HG03045 (cell line): ENCODE results near the gene MICALL2.

Experiments used
- ATAC-seq: cut with Tn5 transposase; IDR thresholded peaks from one replicate; pipeline ENCODE4 v1.9.1; 2021; ENCODE audit warnings: mild to moderate bottlenecking, moderate library complexity; ENCODE audit not compliant: unreplicated experiment

The MICALL2 gene

DNA sequence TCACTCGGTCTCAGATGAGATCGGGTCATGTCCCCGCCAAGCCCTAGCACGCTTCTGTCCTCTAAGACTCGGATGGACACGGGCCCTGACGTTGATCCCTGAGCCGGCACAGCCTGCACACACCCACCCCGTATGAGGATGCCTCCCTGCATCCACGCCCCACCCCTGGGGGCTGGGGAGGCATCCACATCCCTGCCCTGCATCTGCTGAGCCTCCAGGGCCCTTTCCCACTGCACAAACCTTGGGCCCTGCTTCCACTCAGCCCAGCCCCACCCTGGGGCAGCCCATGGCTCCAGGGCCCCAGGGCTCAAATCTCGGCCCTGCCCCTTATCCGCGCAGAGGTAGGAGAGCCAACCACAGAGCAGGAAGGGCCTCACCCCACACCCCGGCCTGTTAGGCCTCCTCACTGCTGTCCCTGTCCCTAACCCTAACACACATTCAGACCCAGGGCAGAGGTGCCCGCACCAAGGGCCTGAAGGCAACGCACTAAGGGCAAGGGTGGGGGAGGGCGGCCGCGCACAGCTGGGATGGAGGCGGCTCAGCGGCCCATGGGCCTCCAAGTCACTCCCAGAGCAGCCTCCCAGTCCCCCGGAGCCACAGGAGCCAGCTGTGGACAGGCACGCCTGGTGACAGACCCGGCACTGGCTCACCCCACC, 9.5 kb upstream of the MICALL2 start:
- ATAC-seq: no peak

DNA sequence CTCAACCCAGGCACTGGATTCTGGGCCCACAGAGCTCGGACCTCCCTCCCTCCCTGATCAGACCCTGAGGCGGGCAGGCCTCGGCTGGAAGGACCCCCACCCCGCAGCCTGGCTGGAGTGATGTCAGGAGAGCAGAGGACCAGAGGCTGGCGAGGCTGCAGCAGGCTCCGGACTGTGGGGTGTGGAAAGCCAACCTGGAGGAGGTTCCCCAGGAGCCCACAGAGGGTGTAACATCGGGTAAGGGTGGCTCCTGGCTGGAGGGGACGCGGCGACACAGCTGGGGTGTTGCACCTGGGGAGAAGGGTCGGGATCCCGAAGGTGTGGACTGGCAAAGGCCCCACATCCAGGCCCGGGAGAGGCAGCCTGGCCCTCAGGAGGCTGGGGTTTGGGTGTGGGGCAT, 8.9 kb upstream of the MICALL2 start:
- ATAC-seq: no peak

DNA sequence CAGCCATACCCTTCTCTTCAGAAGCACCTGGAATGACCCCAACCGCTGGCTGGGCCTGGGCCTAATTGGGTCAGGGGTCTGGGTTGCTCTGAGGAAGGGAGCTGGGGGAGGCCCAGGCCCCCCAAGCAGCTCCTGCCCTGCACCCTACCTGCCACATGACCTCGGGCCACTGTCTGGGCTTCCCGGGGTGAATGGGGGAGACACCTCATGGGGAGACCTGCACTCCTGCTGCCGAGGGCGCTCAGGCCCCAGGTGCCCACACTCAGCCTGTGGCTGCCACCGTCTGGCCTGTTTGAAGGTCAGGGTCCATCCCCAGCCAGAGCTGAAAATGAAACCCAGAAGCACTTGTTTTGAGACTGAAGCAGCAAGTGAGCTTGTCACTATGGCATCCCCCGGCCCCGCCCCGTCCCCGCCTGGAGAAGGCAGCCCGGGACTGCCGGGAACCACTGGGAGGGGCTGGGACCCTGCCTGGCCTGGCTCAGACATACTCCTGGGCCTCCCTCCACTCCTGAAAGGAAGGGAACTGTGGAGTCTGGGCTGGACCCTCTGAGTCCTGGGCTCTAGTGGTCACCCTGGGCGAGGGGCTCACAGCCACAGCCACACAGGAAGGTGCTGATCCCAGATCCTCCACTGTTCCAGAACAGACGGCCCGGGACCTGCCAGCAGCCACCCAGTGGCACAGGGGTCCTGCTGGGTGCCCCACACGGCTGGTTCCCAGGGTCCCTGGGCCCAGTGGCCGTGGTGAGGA, 7.4 kb upstream of the MICALL2 start:
- ATAC-seq: no peak

DNA sequence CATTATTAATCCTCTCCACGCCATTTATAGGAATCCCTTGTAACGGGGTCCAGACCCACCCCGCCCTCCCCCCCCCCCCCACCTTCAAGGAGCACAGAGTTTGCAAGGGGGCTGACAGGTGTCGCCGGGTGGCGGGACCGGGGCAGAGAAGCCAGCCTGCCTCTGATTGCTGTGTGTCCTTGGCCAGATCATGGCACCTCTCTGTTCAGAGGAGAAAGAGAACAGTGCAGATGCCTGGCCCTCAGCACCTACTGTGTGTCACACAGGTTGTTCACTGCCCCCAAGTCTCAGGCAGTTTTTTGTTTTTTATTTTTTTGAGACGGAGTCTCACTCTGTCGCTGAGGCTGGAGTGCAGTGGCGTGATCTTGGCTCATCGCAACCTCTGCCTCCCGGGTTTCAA, 5.4 kb upstream of the MICALL2 start:
- no peak for ATAC-seq

DNA sequence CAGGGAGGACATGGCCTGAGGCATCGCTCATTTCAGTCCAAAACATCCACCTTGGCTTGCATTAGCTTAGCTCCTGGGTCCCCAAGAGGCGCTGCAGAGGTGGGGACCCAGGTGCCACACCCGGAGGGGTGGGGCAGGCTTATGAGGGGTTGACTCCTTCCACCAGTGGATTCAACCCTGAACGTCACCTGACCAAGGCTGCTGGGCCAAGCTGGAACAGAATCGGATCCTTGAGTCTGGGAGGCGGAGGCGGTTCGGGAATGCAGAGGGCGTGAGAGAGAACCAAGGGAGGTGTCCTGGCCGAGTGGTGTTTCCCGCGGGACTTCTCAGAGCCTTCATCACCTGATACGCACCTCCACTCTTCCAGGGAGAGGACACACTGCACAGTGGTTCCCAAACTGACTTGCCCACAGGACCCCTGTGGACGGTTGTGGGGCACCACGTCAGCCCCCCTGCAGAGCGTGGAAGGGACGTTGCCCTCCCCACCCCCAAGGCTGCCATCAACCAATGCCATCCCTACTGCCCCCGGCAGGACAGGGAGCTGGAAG, 4.5 kb upstream of the MICALL2 start:
- no peak for ATAC-seq

DNA sequence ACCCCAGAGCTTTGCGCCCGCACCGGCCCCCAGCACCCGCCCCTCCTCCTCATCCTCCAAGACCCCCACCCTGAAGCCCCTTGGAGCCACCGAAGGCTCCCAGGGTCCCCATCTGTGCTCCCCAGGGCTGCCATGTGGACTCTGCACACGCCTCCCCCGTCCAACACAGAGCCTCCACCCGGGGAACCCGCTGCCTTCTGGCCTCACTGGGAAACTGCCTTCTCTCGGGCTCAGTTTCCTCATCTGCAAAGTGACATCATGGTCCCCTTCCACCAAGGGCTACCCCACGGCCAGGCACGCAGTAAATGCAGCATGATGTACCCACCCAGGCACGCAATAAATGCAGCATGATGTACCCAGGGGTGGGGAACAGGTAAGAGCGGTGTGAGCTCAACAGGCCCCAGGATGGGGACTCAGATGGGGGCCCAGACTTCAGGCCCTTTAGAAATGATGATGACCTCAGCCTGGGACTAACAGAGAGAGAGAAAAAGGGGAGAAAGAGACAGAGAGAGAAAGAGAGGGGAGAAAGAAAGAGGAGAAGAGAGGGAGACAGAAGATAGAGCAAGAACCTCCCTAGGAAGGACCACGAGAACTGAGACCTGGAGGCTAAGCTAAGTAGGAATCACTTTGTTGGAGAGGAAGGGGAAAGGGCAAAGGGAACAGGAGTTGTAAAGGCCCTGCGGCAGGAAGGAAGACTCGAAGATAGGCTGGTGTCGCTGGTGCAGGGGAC, 2.5 kb upstream of the MICALL2 start:
- ATAC-seq: no peak

DNA sequence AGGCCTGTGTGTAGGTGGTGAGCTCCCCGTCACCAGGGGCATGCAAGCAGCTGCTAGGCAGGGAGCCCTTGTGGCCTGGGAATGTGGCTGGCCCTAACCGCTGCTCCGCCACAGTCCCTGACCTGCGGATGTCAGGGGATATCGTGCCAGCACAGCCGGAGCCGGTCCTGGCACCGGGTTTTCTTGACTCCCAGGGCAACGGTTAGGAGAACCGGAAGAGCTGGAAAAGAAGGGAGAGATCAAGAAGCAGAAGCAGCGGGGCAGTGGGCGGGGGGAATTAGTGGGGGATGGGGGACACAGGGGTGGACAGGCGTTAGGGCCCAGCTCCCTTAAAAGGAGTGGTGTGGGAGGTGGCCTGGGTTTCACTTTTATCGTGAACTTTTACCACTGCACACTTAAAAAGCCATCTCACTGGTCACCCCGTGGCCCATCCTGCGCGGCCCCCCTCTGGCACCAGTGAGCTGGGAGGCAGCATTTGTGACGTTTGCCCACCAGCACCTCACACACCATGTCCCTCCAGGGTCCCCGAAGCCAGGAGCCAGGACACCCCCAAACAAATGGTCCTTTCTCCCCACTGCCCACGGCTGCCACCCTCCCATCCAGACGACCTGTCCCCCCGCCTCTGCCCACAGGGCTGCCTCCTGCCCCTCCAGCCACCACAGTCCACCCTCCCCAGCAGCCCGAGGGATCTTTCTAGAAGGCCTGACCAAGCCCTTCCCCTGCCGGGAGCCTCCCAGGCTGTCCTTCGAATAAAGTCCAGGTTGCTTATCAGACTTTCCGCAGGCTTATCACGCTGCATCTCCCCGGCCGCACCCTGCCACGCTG, 1.8 kb upstream of the MICALL2 start:
- no peak for ATAC-seq

DNA sequence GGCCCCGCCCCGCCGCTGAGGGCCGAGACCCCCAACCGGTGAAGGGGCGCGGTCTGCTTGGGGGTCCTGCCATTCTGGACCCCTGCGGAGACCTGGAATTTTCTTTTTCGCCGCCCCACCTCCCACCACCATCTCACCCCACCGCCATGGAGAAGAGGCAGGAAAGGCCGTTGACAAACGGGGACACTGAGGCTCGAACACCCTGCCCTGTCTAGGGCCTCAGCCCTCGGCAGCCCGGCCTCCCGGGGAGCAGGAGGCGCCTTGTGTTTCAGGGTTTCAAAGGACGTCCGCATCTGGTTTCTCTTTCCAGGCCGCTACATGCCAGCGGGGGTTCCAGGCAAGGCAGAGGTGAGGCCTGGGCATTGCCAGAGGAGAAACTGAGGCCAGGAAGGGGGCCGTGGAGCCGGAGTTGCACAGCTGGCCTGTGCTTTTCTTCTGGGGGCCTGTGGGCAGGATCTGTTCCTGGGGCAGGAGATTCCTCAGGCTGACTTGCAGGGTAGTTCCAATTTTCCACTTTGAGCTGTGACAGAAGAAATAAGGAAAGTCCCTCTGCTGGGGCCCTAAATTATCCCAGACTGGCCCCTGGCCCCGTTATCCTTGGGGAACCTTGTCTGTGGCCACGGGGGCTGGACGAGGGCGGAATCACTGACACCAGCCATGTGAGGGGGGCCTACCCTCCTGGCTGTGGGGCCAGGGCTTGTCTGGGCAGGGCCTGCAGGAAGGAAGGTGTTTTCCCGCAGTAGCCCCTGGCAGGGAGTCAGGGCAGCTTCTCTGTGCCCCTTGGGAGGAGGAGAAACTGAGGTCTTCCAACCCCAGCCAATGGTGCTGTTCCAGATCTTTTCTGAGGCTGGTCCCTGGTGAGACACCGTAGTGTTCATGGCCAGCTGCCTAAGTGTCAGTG, 900 bp upstream of the MICALL2 start:
- ATAC-seq: no peak

DNA sequence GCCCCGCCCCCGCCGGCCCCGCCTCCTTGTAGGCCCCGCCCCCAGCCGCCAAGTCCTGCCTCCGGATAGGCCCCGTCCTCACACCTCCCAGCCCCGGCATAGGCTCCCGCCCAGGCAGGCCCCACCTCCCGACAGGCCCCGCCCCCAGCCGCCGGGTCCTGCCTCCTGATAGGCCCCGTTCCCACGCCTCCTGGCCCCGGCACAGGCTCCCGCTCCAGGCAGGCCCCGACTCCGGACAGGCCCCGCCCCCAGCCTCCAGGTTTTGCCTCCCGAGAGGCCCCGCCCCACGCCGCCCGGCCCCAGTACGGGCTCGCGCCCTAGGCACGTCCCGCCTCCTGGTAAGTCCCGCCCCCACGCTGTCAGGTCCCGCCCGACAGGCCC, 232 bp upstream of the MICALL2 start:
- ATAC-seq: peak; percentile 93

DNA sequence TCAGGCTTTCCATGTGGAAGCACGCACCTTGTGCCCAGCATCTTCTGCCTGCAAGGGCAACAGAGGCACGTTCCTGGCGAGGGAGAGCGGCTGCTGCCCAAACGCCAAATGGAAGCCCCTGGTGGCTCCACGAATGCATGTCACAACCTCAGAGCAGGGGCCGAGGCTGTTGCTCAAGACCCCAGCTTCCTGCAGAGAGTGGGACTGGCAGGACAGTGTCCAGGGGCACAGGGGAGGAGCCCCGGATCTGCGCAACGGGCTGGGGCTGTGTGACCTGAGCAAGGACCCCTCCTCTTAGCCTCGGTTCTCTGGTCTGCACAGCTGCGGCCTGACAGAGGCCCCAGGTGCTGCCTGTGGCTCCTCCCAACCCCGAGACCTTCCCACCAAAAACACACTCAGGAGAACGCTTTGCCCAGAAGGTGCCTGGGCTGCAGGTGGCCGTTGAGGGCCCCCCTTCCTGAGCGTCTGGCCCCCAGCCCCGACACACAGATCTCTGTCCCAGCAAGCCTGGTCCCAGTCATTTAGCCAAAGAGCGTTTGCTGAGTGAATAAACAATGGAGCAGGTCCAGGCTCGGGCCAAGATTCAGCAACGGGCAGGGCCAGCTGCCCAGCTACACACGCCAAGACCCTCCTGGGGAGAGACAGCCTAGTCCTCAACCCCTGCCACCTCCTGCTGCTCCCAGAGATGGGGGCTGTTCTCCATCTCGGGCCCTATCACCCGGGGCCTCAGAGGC, 1.2 kb downstream of the MICALL2 start:
- no peak for ATAC-seq

DNA sequence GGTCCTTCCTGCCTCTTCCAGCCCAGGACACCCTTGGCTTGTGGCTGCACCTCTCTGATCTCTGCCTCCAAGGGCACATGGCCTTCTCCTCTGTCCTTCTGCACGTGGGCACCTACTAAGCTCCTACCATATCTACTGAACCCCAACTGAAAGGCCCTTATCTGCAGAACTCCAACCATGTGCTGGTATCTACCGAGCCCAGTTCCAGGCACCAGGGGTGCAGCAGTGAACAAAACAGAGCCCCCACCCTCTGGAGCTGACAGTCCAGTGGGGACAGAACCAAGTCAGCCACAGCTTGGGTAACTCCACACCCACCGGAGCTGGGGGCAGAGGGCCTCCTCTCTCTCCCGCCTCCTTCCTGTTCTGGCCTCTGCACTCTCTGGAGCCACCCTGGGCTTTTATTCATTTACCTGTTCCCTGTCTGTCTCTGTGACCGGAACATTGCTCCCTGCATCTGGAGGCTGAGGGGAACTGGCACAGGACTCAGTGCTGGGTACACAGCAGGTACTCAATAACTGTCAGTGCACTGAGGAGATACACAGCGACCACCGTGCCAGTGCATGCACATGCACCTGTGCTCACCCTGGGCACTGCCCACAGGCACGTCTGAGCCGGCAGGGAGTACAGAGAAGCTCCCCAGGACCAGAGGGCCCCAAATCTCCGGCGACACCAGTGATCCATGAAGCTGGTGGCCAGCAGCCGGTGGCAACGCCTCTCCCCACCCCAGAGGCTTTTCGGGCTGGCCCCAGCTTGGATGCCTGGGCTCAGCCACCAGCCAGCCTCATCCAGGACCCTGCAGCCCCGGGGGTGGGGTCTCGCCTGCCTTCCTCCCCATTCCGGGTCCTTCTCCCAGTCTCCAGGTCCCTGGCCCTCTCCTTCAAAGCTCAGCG, 2.0 kb downstream of the MICALL2 start:
- no peak for ATAC-seq

DNA sequence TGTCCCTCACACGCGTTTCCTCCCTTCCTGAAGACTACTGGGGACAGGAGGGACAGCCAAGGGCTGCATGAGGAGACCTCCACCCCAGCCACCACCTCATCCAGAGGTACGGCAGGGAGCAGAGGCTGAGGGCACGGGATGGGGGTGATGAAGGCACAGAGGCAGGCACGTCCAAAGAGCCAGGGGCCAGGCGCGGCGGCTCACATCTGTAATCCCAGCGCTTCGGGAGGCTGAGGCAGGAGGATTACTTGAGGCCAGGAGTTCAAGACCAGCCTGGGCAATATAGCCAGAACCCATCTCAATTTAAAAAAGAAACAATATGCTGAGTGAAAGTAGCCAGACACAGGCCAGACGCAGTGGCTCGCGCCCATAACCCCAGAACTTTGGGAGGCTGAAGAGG, 3.3 kb downstream of the MICALL2 start:
- ATAC-seq: no peak

DNA sequence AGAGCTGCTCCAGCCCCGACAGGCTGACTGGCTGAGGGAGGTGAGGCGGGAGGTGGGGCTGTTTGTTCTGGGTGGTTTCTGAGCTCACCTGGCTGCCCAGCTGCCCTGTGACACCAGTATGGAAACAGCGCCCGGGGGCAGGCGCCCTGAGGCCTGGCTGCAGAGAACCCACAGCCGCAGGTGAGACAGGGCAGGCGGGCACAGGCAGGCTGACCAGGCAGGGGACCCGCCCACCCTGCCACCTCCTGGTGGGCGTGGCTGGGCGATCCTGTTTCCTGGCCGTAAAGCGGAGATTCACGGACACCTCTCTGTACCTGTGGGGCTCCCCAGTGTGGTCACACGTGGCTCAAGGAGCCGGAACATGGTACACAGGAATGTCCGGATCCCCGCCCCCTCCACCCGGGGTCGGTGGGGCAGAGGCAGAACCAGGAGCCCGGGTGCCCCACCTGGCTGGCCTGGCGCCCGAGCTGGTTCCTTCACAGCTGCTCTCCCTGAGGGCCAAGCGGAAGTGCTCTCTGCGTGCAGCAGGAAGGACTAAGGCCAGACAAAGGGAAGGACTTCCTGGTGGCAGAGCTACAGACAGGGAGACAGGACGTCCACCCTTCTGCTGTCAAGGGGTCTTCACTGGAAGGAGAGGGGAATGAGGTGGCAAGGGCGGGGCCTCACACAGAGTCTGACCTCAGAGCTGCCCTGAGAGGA, 3.9 kb downstream of the MICALL2 start:
- ATAC-seq: no peak

DNA sequence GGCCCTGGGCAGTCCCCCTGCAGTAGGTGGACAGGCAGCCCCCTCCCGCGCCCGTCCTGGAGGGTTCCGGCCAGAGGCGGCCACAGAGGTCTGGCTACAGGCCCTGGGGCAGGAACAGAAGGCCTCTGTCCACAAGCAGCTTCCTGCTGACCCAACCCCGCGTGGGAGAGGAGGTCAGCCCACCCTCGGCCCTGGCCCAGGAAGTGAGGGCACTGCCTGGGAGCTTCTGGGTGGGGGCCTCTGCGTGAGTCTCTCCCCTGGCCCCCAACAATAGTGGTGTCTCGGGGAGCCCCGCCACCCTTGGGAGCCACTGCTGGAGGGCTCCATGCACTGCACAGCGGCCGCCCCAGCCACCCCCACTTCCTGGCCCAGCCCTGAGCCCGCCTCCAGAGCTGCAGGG, 4.7 kb downstream of the MICALL2 start:
- no peak for ATAC-seq

DNA sequence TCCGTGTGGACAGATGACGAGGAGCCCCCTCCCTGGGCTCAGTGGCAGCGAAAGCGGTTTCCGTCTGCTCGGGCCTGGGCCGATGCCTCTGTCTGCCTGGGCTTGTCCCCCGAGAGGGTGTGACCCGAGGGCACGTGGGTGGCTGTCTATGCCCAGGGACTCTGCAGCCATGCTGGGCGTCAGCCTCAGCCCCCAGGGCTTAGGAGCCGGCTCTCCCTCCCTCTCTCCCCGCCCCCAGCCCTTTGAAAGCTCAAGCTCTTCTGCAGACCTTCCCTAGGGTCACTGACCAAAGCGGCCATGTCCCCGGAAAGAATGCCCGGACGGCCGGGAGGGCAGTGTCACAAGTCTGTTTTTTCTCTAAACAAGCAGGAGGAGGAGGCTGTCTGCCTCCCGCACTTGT, 7.1 kb downstream of the MICALL2 start:
- ATAC-seq: no peak

DNA sequence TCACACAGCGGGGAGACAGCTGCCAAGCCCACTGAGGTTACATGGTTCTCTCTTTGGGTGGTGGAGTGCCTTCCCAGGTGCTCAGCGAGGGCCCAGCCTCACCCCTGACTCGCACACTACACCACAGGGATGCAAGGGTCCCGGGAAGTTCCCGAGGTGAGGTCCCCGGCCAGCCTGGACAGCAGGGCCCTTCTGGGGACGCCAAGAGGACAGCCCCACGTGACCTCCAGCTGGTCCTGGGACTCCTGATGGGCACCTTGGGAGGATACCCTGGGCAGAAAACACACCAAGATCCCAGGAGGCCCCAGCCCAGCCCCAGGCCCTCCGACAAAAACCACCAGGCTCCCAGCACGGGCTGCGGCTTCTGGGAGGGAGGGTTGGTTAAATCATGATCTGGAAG, 8.3 kb downstream of the MICALL2 start:
- no peak for ATAC-seq

DNA sequence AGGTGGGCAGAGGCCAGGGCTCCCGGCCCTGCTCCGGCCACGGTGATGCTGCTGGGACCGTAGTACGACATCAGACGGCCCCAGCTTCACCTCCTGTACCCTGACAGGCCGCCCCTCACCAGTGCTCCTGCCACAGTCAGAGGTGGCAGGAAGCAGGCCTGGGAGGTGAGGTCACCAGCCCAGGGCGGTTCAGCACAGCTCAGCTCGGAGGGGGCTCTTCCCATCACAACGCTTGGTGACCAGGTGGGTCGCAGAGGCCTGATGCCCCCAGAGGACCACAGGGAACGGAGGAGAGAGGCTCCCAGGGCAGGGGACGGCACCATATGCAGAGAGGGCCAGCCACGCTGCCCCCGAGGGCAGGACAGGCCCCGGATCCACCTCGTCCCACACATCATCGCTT, 8.8 kb downstream of the MICALL2 start:
- no peak for ATAC-seq

DNA sequence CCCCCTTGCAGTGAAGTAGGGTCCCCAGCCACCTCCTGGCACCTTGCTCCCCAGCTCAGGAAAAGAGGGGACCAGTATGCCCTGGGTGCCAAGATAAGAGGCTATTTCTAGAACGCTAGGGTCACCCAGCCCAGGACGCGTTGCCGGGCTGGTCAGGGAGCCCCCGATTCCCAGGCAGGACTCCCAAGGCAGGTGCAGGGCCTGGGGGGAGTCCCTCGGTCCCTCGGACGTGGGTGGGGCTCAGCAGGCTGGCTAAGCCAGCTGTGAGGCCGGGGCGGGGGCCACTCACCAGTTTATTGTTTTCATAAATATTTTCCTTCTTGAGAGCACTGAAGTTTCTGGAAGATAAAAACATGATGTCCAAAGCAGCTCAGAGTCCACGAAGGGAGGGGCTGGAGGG, 9.3 kb downstream of the MICALL2 start:
- ATAC-seq: no peak
